ENCODE results near the gene PWWP2B.

The PWWP2B gene

GRCh38 chr10:132393695-132394181, 3.3 kb upstream of the PWWP2B start:
- DNase-seq (ENCODE audit: low spot score): no peak
- Histone ChIP-seq H3K4me3 (ENCODE audit: severe bottlenecking) (no peak overlapping the region), H3K27me3 (ENCODE audit: insufficient read depth, poor library complexity, severe bottlenecking) (no peaks in the 10 kb centered on the region), H3K4me1 (ENCODE audit: insufficient read depth, poor library complexity, severe bottlenecking) (no peaks in the 10 kb centered on the region), H3K27ac (ENCODE audit: poor library complexity, severe bottlenecking) (no peak overlapping the region), H3K36me3 (ENCODE audit: low read depth) (no peaks in the 10 kb centered on the region), H3K9me3 (ENCODE audit: severe bottlenecking) (no peaks in the 10 kb centered on the region)
- ATAC-seq (ENCODE audit: low read depth): no peak
- TF ChIP-seq CTCF (IDR thresholded peaks at IDR 0.05; ENCODE audit: poor library complexity, severe bottlenecking): no peak

- TF ChIP-seq CTCF (IDR thresholded peaks at IDR 0.05; ENCODE audit: poor library complexity, severe bottlenecking): no peak
- H3K4me3 ChIP-seq (ENCODE audit: severe bottlenecking): no peak overlapping the region
- no peaks in the 10 kb centered on the region for H3K9me3 ChIP-seq (ENCODE audit: severe bottlenecking)
- no peak for DNase-seq (ENCODE audit: low spot score)
- ATAC-seq (ENCODE audit: low read depth): no peak
- H3K36me3 ChIP-seq (ENCODE audit: low read depth): no peaks in the 10 kb centered on the region
- H3K27ac ChIP-seq (ENCODE audit: poor library complexity, severe bottlenecking): no peak overlapping the region
- H3K4me1 ChIP-seq (ENCODE audit: insufficient read depth, poor library complexity, severe bottlenecking): no peaks in the 10 kb centered on the region
- no peaks in the 10 kb centered on the region for H3K27me3 ChIP-seq (ENCODE audit: insufficient read depth, poor library complexity, severe bottlenecking)
Observed at GRCh38 chr10:132394201-132394811, 2.7 kb upstream of the PWWP2B start.

- ATAC-seq (ENCODE audit: low read depth) (no peak), DNase-seq (ENCODE audit: low spot score) (no peak)
- Histone ChIP-seq H3K36me3 (ENCODE audit: low read depth) (no peaks in the 10 kb centered on the region), H3K4me1 (ENCODE audit: insufficient read depth, poor library complexity, severe bottlenecking) (no peaks in the 10 kb centered on the region), H3K27me3 (ENCODE audit: insufficient read depth, poor library complexity, severe bottlenecking) (no peaks in the 10 kb centered on the region), H3K4me3 (ENCODE audit: severe bottlenecking) (no peak overlapping the region), H3K27ac (ENCODE audit: poor library complexity, severe bottlenecking) (peak overlapping the region; percentile 68), H3K9me3 (ENCODE audit: severe bottlenecking) (no peaks in the 10 kb centered on the region)
- no peak for TF ChIP-seq CTCF (IDR thresholded peaks at IDR 0.05; ENCODE audit: poor library complexity, severe bottlenecking)
Observed at GRCh38 chr10:132394936-132395703, 1.9 kb upstream of the PWWP2B start.

GRCh38 chr10:132395704-132396493, 1.1 kb upstream of the PWWP2B start:
- DNase-seq (ENCODE audit: low spot score) (no peak), ATAC-seq (ENCODE audit: low read depth) (no peak)
- peak overlapping the region; percentile 94 for H3K4me3 ChIP-seq (ENCODE audit: severe bottlenecking)
- no peaks in the 10 kb centered on the region for H3K9me3 ChIP-seq (ENCODE audit: severe bottlenecking)
- no peaks in the 10 kb centered on the region for H3K36me3 ChIP-seq (ENCODE audit: low read depth)
- peak overlapping the region; percentile 68 for H3K27ac ChIP-seq (ENCODE audit: poor library complexity, severe bottlenecking)
- no peaks in the 10 kb centered on the region for H3K4me1 ChIP-seq (ENCODE audit: insufficient read depth, poor library complexity, severe bottlenecking)
- no peaks in the 10 kb centered on the region for H3K27me3 ChIP-seq (ENCODE audit: insufficient read depth, poor library complexity, severe bottlenecking)
- TF ChIP-seq CTCF (IDR thresholded peaks at IDR 0.05; ENCODE audit: poor library complexity, severe bottlenecking): no peak

Measured in RWPE2 (cell line).